NB4 (cell line): ENCODE results near the gene CREB3L1.

Source experiments
- DNase-seq: peaks from one replicate; pipeline ENCODE4 v3.0.0; 2010; ENCODE audit warnings: low read depth
- H3K4me3 ChIP-seq: one replicate; pipeline ENCODE4 v1.5.1; 2011; ENCODE audit warnings: mild to moderate bottlenecking, low read depth, low read length, moderate library complexity
- CTCF ChIP-seq: IDR thresholded peaks from one replicate; pipeline ENCODE4 v1.5.1; 2012; ENCODE audit warnings: low read depth, low read length
- MYC ChIP-seq: IDR thresholded peaks from 2 replicates; pipeline ENCODE4 v1.6.1; 2011; ENCODE audit warnings: low read depth, low read length
- POLR2A ChIP-seq: IDR thresholded peaks from 2 replicates; pipeline ENCODE4 v1.6.1; 2011; ENCODE audit warnings: mild to moderate bottlenecking; ENCODE audit not compliant: insufficient read length; ENCODE audit errors: extremely low read depth
- TF ChIP-seq, protein P1 (sequence below): IDR thresholded peaks from 2 replicates; pipeline ENCODE4 v1.6.1; 2011; ENCODE audit warnings: low read depth, low read length

Gene CREB3L1

GRCh38 chr11:46315783-46316563 lies 38.5 kb downstream of the CREB3L1 start:
- H3K4me3 ChIP-seq, result no peak overlapping the region
- DNase-seq, result no peak
- TF ChIP-seq, protein P1, sequence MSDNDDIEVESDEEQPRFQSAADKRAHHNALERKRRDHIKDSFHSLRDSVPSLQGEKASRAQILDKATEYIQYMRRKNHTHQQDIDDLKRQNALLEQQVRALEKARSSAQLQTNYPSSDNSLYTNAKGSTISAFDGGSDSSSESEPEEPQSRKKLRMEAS, result no peak
- no peak for TF ChIP-seq POLR2A
- no peak for TF ChIP-seq MYC
- TF ChIP-seq CTCF, result no peak

- DNase-seq, result no peak
- no peak overlapping the region for H3K4me3 ChIP-seq
- TF ChIP-seq POLR2A (no peak), MYC (no peak), CTCF (no peak)
- TF ChIP-seq, protein P1, result no peak
Measured at GRCh38 chr11:46319074-46319453, 41.6 kb downstream of the CREB3L1 start.

DNA sequence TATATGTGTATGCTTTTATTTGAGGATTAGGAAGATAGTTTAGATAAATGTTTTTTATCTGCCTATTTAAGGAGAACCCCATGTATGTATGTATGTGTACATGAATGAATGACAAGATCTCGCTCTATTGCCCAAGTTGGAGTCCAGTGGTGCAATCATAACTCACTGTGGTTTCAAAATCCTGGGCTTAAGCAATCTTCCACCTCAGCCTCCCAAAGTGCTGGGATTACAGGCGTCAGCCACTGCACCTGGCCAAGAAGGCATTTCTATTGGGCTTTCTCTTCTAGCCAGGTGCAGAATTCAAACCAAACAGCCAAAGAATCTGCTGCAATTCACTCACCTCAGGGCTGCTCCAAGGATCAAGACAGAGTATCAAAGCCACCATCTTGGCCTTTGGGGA lies 44.3 kb downstream of the CREB3L1 start:
- DNase-seq, result peak; percentile 83
- TF ChIP-seq CTCF, result no peak
- no peak for TF ChIP-seq POLR2A
- TF ChIP-seq, protein P1, result no peak
- no peak for TF ChIP-seq MYC
- H3K4me3 ChIP-seq, result no peak overlapping the region

DNA sequence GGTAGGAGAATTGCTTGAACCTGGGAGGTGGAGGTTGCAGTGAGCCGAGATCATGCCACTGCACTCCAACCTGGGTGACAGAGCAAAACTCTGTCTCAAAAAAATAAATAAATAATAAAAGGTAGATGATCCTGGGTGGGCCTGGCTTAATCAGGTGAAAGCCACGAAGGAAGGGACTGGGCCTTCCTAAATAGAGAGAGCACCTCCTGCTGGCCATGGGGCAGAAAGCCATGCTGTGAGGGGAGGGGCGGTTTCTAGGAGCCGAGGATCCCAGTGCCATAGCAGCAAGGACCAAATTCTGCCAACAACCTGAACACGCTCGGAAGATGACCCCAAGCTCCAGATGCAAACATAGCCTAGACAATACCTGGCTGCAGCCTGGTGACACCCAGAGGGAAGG lies 45.3 kb downstream of the CREB3L1 start:
- TF ChIP-seq MYC (no peak), CTCF (peak; percentile 37)
- peak; percentile 38 for DNase-seq
- H3K4me3 ChIP-seq, result no peak overlapping the region

DNA sequence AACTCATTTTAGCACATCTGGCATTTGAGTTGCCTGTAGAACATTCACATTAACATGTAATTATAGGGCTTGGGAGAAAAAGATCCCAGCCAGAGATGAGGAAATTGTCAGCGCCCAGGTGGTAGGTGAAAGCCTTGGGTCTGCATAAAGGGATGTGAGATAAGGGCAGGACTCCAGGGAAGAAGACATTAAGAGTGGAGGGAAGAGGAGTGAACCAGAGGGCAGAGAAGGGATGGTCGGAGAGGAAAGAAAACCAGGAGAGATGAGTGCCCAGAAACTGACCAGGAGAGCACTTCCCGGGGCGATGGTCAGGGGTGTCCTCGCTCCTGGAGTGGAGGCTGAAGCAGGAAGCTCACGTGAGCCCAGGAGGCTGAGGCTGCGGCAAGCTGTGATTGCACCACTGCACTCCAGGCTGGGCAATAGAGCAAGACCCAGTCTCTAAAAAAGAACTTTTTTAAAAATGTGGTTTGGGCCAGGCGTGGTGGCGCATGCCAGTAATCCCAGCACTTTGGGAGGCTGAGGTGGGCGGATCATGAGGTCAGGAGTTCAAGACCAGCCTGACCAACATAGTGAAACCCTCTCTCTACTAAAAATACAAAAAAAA lies 49.5 kb downstream of the CREB3L1 start:
- TF ChIP-seq MYC, result no peak
- no peak for TF ChIP-seq POLR2A
- TF ChIP-seq, protein P1, result no peak
- TF ChIP-seq CTCF, result no peak
- no peak for DNase-seq
- H3K4me3 ChIP-seq, result no peak overlapping the region
